HEK293 (cell line): Measurements from ENCODE around the gene KIAA0825.

Experiments used
- CTCF ChIA-PET: fragments of 350-600 bp; formaldehyde crosslinking; extraction: SDS; loops from one replicate; lab custom pipeline; 2021; ENCODE audit warnings: antibody characterized with exemption; lab: Yijun Ruan, JAX
- POLR2A ChIA-PET: fragments of 300-600 bp; formaldehyde crosslinking; extraction: SDS; loops from one replicate; lab custom pipeline; 2020; ENCODE audit warnings: antibody characterized with exemption, inconsistent platforms; lab: Yijun Ruan, JAX
- H3K27ac ChIP-seq: fragments of 200-500 bp; sonication (Bioruptor generic); 2 replicates; pipeline ENCODE4 v1.5.1; 2014; ENCODE audit warnings: low read depth, low read length, control low read depth, inconsistent platforms; ENCODE audit errors: extremely low read depth
- H3K36me3 ChIP-seq, 2 experiments: fragments of 200-500 bp in 1 of 2; sonication (Bioruptor generic) in 1 of 2; 1 replicate in 1 of 2; 2 replicates in 1 of 2; pipeline ENCODE4 v1.5.1; 2014 to 2017; ENCODE audit warnings: inconsistent platforms in 2 of 2, low read length in 2 of 2; ENCODE audit not compliant: control insufficient read depth in 2 of 2, insufficient read depth in 1 of 2
- H3K4me1 ChIP-seq: fragments of 200-500 bp; sonication (Bioruptor generic); 2 replicates; pipeline ENCODE4 v1.5.1; 2014; ENCODE audit warnings: mild to moderate bottlenecking, low read length, inconsistent platforms; ENCODE audit not compliant: control insufficient read depth, insufficient read depth
- H3K4me3 ChIP-seq: 2 replicates; pipeline ENCODE4 v1.5.1; 2011; ENCODE audit warnings: low read depth, mild to moderate bottlenecking, control low read depth, low read length, moderate library complexity
- H3K9me3 ChIP-seq: fragments of 200-500 bp; sonication (Bioruptor generic); 2 replicates; pipeline ENCODE4 v1.5.1; 2014; ENCODE audit warnings: low read depth, low read length, inconsistent platforms; ENCODE audit not compliant: control insufficient read depth, insufficient read depth
- BCL11B ChIP-seq: fragments of 450-650 bp; formaldehyde crosslinking; IDR thresholded peaks from 2 replicates; pipeline ENCODE4 v1.5.1; 2016; ENCODE audit warnings: low read depth, missing biosample characterization, missing genetic modification characterization
- GLI4 ChIP-seq: fragments of 450-650 bp; formaldehyde crosslinking; IDR thresholded peaks from 2 replicates; pipeline ENCODE4 v1.5.1; 2016; ENCODE audit warnings: missing biosample characterization, missing genetic modification characterization
- HOXD13 ChIP-seq: sonication (generic); formaldehyde crosslinking; IDR thresholded peaks from 2 replicates; pipeline ENCODE4 v1.8.0; 2022; ENCODE audit warnings: missing genetic modification reagents, borderline replicate concordance
- KLF16 ChIP-seq: fragments of 450-650 bp; formaldehyde crosslinking; IDR thresholded peaks from 2 replicates; pipeline ENCODE4 v1.5.1; 2017; ENCODE audit warnings: missing biosample characterization, missing genetic modification characterization
- TCF7L2 ChIP-seq: IDR thresholded peaks from 2 replicates; pipeline ENCODE4 v1.6.1; 2011; ENCODE audit warnings: low read depth, mild to moderate bottlenecking, inconsistent platforms, low read length, moderate library complexity, borderline replicate concordance
- ZBTB1 ChIP-seq: fragments of 450-650 bp; formaldehyde crosslinking; IDR thresholded peaks from 2 replicates; pipeline ENCODE4 v1.5.1; 2016; ENCODE audit warnings: missing biosample characterization, missing genetic modification characterization
- ZNF133 ChIP-seq: fragments of 450-650 bp; formaldehyde crosslinking; IDR thresholded peaks from 2 replicates; pipeline ENCODE4 v1.5.1; 2016; ENCODE audit warnings: missing biosample characterization, missing genetic modification characterization
- ZNF146 ChIP-seq: fragments of 450-650 bp; formaldehyde crosslinking; IDR thresholded peaks from 2 replicates; pipeline ENCODE4 v1.5.1; 2016; ENCODE audit warnings: missing biosample characterization, missing genetic modification characterization
- ZNF16 ChIP-seq: fragments of 450-650 bp; formaldehyde crosslinking; IDR thresholded peaks from 2 replicates; pipeline ENCODE4 v1.5.1; 2016; ENCODE audit warnings: low read depth, missing biosample characterization, missing genetic modification characterization
- ZNF19 ChIP-seq: fragments of 450-650 bp; formaldehyde crosslinking; IDR thresholded peaks from 2 replicates; pipeline ENCODE4; 2016; ENCODE audit warnings: missing biosample characterization, missing genetic modification characterization, low read depth
- ZNF211 ChIP-seq: fragments of 450-650 bp; formaldehyde crosslinking; IDR thresholded peaks from 2 replicates; pipeline ENCODE4 v1.5.1; 2016; ENCODE audit warnings: low read depth, missing biosample characterization, missing genetic modification characterization
- ZNF248 ChIP-seq: fragments of 450-650 bp; formaldehyde crosslinking; IDR thresholded peaks from 2 replicates; pipeline ENCODE4 v1.5.1; 2017; ENCODE audit warnings: missing biosample characterization, missing genetic modification characterization
- ZNF341 ChIP-seq: fragments of 450-650 bp; formaldehyde crosslinking; IDR thresholded peaks from 2 replicates; pipeline ENCODE4; 2016; ENCODE audit warnings: low read depth, missing biosample characterization, missing genetic modification characterization
- ZNF544 ChIP-seq: fragments of 450-650 bp; formaldehyde crosslinking; IDR thresholded peaks from 2 replicates; pipeline ENCODE4 v1.5.0; 2017; ENCODE audit warnings: missing biosample characterization, missing genetic modification characterization
- ZNF560 ChIP-seq: fragments of 450-650 bp; formaldehyde crosslinking; IDR thresholded peaks from 2 replicates; pipeline ENCODE4 v1.5.1; 2017; ENCODE audit warnings: missing biosample characterization, missing genetic modification characterization, borderline replicate concordance
- ZNF596 ChIP-seq: fragments of 450-650 bp; IDR thresholded peaks from 2 replicates; pipeline ENCODE4 v1.5.0; 2018; ENCODE audit warnings: missing biosample characterization, mild to moderate bottlenecking, missing genetic modification characterization, moderate library complexity
- ZNF610 ChIP-seq: fragments of 450-650 bp; formaldehyde crosslinking; IDR thresholded peaks from 2 replicates; pipeline ENCODE4 v1.5.1; 2016; ENCODE audit warnings: missing biosample characterization, missing genetic modification characterization, borderline replicate concordance
- ZNF677 ChIP-seq: fragments of 450-650 bp; IDR thresholded peaks from 2 replicates; pipeline ENCODE4 v1.5.0; 2018; ENCODE audit warnings: missing biosample characterization, mild to moderate bottlenecking, missing genetic modification characterization, moderate library complexity
- ZNF768 ChIP-seq: fragments of 450-650 bp; formaldehyde crosslinking; IDR thresholded peaks from 2 replicates; pipeline ENCODE4 v1.5.1; 2018; ENCODE audit warnings: missing biosample characterization, mild to moderate bottlenecking, missing genetic modification characterization
- ZNF792 ChIP-seq: fragments of 450-650 bp; formaldehyde crosslinking; IDR thresholded peaks from 2 replicates; pipeline ENCODE4 v1.5.1; 2016; ENCODE audit warnings: missing biosample characterization, missing genetic modification characterization
- ZSCAN30 ChIP-seq: fragments of 450-650 bp; IDR thresholded peaks from 2 replicates; pipeline ENCODE4 v1.5.1; 2018; ENCODE audit warnings: missing biosample characterization, mild to moderate bottlenecking, missing genetic modification characterization, moderate library complexity
- TF ChIP-seq, protein P1 (sequence below): IDR thresholded peaks from 2 replicates; pipeline ENCODE4 v1.6.1; 2011; ENCODE audit warnings: mild to moderate bottlenecking, low read depth, low read length, borderline replicate concordance
- TF ChIP-seq, protein P2 (sequence below): fragments of 450-650 bp; formaldehyde crosslinking; IDR thresholded peaks from 2 replicates; pipeline ENCODE4 v1.5.1; 2017; ENCODE audit warnings: missing biosample characterization, missing genetic modification characterization
- TF ChIP-seq, protein P3 (sequence below): sonication (generic); formaldehyde crosslinking; IDR thresholded peaks from 2 replicates; pipeline ENCODE4 v1.8.1; 2022; ENCODE audit warnings: mild to moderate bottlenecking, moderate library complexity, missing genetic modification reagents

Gene KIAA0825

DNA sequence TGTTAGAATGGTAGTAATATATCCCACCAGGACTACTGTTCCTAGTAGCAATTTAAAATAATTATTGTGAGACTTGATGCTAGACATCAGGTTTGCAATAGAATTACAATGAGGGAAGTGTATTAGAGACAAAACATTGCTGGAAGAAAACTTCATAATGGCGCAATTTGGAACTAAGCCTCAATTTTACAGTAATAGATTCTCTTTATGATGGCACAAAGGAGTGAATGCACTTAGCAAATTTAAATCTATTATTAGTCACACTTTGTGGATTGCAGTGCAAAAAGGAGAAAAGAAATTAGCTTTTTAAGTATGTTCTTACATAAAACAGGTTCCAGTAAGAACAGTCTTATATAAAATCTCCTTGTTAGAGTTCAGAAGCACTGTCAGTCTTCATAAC lies 358.3 kb downstream of the KIAA0825 start:
- H3K4me1 ChIP-seq = no peaks in the 10 kb centered on the region
- H3K27ac ChIP-seq = no peak overlapping the region
- H3K9me3 ChIP-seq = no peaks in the 10 kb centered on the region
- TF ChIP-seq ZNF792 (tag by site-specific recombination) = no peak
- TF ChIP-seq ZNF248 (tag by site-specific recombination) = no peak
- no peak for TF ChIP-seq TCF7L2
- TF ChIP-seq ZNF146 (tag by site-specific recombination) = no peak
- TF ChIP-seq, protein P1, sequence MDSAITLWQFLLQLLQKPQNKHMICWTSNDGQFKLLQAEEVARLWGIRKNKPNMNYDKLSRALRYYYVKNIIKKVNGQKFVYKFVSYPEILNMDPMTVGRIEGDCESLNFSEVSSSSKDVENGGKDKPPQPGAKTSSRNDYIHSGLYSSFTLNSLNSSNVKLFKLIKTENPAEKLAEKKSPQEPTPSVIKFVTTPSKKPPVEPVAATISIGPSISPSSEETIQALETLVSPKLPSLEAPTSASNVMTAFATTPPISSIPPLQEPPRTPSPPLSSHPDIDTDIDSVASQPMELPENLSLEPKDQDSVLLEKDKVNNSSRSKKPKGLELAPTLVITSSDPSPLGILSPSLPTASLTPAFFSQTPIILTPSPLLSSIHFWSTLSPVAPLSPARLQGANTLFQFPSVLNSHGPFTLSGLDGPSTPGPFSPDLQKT = no peak
- no peak for TF ChIP-seq ZNF133
- TF ChIP-seq KLF16 (tag by site-specific recombination) = no peak
- TF ChIP-seq, protein P2, sequence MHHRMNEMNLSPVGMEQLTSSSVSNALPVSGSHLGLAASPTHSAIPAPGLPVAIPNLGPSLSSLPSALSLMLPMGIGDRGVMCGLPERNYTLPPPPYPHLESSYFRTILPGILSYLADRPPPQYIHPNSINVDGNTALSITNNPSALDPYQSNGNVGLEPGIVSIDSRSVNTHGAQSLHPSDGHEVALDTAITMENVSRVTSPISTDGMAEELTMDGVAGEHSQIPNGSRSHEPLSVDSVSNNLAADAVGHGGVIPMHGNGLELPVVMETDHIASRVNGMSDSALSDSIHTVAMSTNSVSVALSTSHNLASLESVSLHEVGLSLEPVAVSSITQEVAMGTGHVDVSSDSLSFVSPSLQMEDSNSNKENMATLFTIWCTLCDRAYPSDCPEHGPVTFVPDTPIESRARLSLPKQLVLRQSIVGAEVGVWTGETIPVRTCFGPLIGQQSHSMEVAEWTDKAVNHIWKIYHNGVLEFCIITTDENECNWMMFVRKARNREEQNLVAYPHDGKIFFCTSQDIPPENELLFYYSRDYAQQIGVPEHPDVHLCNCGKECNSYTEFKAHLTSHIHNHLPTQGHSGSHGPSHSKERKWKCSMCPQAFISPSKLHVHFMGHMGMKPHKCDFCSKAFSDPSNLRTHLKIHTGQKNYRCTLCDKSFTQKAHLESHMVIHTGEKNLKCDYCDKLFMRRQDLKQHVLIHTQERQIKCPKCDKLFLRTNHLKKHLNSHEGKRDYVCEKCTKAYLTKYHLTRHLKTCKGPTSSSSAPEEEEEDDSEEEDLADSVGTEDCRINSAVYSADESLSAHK (tag by site-specific recombination) = no peak
- TF ChIP-seq, protein P3, sequence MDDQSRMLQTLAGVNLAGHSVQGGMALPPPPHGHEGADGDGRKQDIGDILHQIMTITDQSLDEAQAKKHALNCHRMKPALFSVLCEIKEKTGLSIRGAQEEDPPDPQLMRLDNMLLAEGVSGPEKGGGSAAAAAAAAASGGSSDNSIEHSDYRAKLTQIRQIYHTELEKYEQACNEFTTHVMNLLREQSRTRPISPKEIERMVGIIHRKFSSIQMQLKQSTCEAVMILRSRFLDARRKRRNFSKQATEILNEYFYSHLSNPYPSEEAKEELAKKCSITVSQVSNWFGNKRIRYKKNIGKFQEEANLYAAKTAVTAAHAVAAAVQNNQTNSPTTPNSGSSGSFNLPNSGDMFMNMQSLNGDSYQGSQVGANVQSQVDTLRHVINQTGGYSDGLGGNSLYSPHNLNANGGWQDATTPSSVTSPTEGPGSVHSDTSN (CRISPR knock-in tag) = no peak
- no peak for TF ChIP-seq ZNF16 (tag by site-specific recombination)
- no peak for TF ChIP-seq ZNF341 (tag by site-specific recombination)
- no peak for TF ChIP-seq ZNF544 (tag by site-specific recombination)
- TF ChIP-seq, all 188 proteins: peak for 0
- Histone ChIP-seq H3K4me3 (no peak overlapping the region), H3K36me3 (no peaks in the 10 kb centered on the region)
- ChIA-PET POLR2A (no interaction called here), CTCF (no interaction called here)

DNA sequence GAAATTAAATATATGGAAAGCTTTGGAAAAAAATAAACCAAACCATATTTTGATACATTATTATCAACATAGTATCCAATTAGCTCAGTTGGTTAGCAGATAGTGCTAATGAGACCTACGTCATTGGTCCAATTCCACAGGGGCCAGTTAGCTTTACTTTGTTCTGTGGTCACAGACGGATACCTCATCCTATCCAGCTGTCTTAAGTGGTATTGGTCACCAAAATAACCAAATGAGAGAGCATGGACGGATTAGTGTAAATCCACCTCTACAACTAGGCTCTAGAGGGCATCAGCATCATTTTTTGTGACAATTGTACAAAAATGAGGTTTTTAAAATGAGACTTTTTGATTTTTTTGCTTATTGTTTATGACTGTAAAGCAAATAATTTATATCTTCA lies 364.2 kb downstream of the KIAA0825 start:
- CTCF ChIA-PET = interaction anchor here (0.5 to 1.2 kb wide), 3 partner anchors 23 to 345 kb away, joined by 3 read pairs; no protein-coding TSS in a partner anchor
- H3K27ac ChIP-seq = no peak overlapping the region
- H3K4me3 ChIP-seq = no peak overlapping the region
- POLR2A ChIA-PET = no interaction called here
- H3K36me3 ChIP-seq = no peaks in the 10 kb centered on the region
- H3K9me3 ChIP-seq = no peaks in the 10 kb centered on the region
- H3K4me1 ChIP-seq = no peaks in the 10 kb centered on the region
- TF ChIP-seq ZNF211 (tag by site-specific recombination) (no peak), ZNF677 (tag by site-specific recombination) (no peak), ZSCAN30 (tag by site-specific recombination) (no peak), ZNF610 (no peak), ZNF596 (tag by site-specific recombination) (no peak), GLI4 (tag by site-specific recombination) (no peak), HOXD13 (no peak), ZNF560 (tag by site-specific recombination) (no peak), ZBTB1 (tag by site-specific recombination) (no peak), ZNF19 (tag by site-specific recombination) (no peak), ZNF768 (tag by site-specific recombination) (no peak), BCL11B (no peak), ZNF16 (tag by site-specific recombination) (no peak)
- TF ChIP-seq, all 188 proteins: peak for 0
